Mammary epithelial cell (primary cell): ENCODE results near the gene TMEM240.
"Not testable (repeated sequence)": the region's sequence is repeated elsewhere in the genome, so short reads cannot be mapped to it uniquely, and the experiment has no call there.

ENCODE experiments used
- EZH2 ChIP-seq: IDR thresholded peaks from 2 replicates; pipeline ENCODE4 v1.6.1; 2012; ENCODE audit warnings: low read length, inconsistent platforms, borderline replicate concordance
- TF ChIP-seq, protein P1 (sequence below), 2 donors: IDR thresholded peaks in 1 of 2; conservative IDR thresholded peaks in 1 of 2; 2 replicates each; pipeline ENCODE4 v1.5.1; 2011 to 2012; ENCODE audit warnings: inconsistent platforms in 2 of 2, low read length in 2 of 2, mild to moderate bottlenecking in 2 of 2, control low read depth in 1 of 2, low read depth in 1 of 2; ENCODE audit not compliant: insufficient read depth in 1 of 2; ENCODE audit errors: extremely low read depth in 1 of 2

GRCh38 chr1:1513675-1514074, 26.7 kb downstream of the TMEM240 start:
- TF ChIP-seq, protein P1, sequence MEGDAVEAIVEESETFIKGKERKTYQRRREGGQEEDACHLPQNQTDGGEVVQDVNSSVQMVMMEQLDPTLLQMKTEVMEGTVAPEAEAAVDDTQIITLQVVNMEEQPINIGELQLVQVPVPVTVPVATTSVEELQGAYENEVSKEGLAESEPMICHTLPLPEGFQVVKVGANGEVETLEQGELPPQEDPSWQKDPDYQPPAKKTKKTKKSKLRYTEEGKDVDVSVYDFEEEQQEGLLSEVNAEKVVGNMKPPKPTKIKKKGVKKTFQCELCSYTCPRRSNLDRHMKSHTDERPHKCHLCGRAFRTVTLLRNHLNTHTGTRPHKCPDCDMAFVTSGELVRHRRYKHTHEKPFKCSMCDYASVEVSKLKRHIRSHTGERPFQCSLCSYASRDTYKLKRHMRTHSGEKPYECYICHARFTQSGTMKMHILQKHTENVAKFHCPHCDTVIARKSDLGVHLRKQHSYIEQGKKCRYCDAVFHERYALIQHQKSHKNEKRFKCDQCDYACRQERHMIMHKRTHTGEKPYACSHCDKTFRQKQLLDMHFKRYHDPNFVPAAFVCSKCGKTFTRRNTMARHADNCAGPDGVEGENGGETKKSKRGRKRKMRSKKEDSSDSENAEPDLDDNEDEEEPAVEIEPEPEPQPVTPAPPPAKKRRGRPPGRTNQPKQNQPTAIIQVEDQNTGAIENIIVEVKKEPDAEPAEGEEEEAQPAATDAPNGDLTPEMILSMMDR (conservative IDR thresholded peaks at IDR 0.05 in 1 of 2, IDR thresholded peaks at IDR 0.05 in 1 of 2; ENCODE audit: extremely low read depth in 1 of 2, insufficient read depth in 1 of 2, low read depth in 1 of 2, low read length in 2 of 2), result not testable (repeated sequence)
- not testable (repeated sequence) for TF ChIP-seq EZH2
